Cerebellar cortex (tissue), 1 donor: Measurements from ENCODE around the gene GIGYF1.
"Not testable (repeated sequence)": the region's sequence is repeated elsewhere in the genome, so short reads cannot be mapped to it uniquely, and the experiment has no call there.

Experiments used
- DNase-seq: peaks from one replicate; pipeline ENCODE4 v3.0.0-alpha.2; 2015; ENCODE audit warnings: low spot score

Gene GIGYF1, protein sequence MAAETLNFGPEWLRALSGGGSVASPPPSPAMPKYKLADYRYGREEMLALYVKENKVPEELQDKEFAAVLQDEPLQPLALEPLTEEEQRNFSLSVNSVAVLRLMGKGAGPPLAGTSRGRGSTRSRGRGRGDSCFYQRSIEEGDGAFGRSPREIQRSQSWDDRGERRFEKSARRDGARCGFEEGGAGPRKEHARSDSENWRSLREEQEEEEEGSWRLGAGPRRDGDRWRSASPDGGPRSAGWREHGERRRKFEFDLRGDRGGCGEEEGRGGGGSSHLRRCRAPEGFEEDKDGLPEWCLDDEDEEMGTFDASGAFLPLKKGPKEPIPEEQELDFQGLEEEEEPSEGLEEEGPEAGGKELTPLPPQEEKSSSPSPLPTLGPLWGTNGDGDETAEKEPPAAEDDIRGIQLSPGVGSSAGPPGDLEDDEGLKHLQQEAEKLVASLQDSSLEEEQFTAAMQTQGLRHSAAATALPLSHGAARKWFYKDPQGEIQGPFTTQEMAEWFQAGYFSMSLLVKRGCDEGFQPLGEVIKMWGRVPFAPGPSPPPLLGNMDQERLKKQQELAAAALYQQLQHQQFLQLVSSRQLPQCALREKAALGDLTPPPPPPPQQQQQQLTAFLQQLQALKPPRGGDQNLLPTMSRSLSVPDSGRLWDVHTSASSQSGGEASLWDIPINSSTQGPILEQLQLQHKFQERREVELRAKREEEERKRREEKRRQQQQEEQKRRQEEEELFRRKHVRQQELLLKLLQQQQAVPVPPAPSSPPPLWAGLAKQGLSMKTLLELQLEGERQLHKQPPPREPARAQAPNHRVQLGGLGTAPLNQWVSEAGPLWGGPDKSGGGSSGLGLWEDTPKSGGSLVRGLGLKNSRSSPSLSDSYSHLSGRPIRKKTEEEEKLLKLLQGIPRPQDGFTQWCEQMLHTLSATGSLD (N-terminal part only)

GRCh38 chr7:100694098-100694745, at the start of gene GIGYF1:
Gene GIGYF1 (minus strand): TSS chr7:100694250. CDS start chr7:100688238, 6,012 bp downstream.
- DNase-seq, result no peak

DNA sequence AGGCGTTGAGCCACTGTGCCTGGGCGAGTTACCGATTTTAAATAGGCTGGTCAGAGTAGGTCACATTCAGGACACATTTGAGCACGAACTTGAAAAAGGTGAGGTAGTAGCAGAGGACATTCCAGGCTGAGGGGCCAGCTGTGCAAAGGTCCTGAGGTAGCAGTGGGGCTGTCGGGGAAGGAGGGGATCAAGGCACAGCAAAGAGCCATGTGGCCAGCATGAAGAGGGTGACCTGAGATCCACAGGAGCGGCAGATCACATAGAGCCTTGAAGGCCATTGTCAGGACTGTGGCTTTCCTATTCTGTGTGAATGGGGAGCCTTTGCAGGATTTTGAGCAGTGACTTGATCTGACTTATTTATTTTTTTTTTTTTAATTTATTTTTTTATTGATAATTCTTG, 45.9 kb upstream of the GIGYF1 start:
- no peak for DNase-seq

DNA sequence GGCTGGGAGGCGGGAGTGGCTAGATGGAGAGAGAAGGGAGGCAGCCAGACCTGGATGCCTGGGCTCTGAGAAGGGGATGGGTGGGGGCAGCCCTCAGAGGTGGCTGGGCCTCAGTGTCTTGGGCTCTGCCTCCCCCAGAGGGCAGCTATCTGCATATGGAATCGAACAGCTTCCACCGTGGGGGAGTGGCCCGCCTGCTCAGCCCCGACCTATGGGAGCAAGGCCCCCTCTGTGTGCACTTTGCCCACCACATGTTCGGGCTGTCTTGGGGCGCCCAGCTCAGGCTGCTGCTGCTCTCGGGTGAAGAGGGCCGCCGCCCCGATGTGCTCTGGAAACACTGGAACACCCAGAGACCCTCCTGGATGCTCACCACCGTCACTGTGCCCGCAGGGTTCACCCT, 42.6 kb upstream of the GIGYF1 start:
- no peak for DNase-seq

DNA sequence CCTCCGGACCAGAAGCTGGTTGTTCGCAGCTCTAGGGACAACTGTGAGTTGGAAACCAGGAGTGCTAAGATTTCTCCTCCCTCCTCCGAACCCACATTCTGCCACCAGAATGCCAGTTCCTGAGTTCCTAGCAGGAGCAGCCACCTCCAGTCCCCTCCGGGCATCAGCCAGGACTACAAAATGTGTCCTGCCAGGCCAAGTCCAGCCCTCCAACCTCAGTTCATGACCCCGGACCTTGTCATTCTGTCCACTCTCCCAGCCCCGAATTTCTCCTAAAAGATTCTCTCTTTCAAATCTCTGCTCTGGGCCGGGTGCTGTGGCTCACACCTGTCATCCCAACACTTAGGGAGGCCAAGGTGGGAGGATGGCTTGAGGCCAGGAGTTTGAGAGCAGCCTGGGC, 41.7 kb upstream of the GIGYF1 start:
- no peak for DNase-seq

DNA sequence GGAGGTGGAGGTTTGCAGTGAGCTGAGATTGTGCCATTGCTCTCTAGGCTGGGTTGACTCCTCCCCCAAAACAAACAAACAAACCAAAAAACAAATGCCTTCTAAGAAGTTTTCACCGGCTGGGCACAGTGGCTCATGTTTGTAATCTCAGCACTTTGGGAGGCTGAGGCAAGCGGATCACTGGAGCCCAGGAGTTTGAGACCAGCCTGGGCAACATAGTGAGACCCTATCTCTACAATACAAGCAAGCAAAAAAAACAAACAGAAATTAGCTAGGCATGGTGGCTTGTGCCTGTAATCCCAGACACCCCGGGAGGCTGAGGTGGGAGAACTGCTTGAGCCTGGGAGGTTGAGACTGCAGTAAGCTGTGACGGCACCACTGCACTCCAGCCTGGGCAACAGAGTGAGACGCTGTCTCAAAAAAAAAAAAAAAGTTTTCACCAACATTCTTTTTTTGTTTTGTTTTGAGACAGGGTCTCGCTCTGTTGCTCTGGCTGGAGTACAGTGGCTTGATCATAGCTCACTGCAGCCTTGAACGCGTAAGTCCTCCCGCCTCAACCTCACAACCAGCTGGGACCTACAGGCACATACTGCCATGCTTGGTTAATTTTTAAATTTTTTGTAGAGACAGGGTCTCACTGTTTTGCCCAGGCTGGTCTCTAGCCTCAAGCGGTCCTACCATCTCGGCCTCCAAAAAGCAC, 38.0 kb upstream of the GIGYF1 start:
- DNase-seq, result no peak

DNA sequence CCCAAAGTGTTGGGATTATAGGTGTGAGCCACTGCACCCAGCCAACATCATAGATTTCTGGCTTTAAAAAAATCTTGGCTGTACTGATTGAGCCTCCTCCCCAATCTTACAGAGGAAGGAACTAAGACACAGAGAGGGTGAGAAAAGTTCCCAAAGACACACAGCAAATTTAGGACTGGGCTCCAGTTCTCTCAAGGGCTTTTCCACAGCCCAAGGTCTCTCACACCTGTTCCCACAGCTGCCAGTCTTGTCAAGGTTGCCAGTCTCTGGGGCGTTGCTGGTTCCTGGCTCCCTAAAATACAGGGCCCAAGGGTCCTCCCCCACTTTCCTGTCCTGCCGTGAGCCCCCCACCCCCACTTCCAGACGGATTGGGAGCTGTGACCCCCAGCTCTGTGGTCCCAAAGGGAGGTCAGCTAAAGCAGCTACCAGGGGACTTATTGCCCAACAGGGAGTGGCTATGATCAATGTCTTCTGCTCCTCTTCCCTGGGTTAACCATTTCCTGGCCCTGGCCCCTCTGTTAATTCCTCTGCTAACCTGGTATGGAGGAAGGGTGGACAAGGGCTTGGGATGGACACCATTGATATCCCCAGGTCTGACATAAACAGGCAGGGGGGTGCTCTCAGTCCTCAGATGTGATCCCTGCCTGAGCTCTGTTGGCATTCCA, 36.2 kb upstream of the GIGYF1 start:
- DNase-seq, result no peak

DNA sequence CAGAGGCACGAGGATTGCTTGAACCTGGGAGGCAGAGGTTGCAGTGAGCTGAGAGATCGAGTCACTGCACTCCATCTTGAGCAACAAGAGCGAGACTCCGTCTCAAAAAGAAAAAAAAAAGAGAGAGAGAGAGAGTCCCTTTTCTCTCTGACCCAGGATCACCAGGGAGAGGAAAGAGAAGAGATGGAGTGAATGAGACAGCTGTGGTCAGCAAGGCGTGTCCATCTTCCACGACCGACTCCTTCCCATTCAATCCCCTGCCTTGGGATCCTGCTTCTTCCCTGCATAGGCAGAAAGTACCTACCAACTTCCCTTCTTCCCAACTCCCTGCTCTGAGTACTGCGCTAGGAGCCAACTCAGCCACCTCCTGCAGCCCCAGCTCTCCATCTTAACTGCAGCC, 34.1 kb upstream of the GIGYF1 start:
- peak; percentile 7 for DNase-seq

DNA sequence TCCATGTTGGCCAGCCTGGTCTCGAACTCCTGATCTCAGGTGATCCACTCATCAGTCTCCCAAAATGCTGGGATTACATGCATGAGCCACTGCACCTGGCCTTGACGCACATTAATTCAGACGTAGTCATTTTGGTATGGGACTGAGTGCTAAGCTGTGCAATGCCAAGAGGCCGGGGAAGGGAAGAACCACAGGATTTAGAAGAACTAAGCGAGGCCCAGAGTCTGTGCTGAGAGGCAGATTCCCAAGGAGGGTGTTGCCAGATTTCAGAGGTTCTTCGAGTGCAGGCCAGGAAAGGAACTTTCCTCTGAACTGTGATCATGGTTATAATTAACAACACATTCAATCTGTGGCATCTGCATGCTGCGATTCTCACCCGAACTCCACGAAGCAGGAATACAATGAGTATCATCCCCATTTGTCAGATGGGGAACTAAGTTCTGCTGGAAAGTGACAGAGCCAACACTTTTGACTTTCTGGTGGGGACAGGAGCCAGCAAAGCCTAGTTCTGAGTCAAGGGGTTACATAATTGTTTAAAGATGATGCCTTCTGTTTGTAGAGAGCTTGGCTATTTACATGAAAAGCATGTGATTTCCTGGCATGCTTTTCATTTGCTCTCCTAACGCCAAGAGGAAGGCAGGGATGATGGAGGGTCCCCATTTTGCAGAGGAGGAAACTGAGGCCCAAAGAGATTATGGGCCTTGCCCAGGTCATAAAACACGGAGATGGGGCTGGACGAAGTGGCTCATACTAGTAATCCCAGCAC, 33.1 kb upstream of the GIGYF1 start:
- DNase-seq, result no peak

GRCh38 chr7:100724364-100724763, 30.3 kb upstream of the GIGYF1 start:
- DNase-seq, result not testable (repeated sequence)

- DNase-seq, result no peak
Measured at GRCh38 chr7:100723732-100724275, 29.8 kb upstream of the GIGYF1 start.

- DNase-seq, result no peak
Measured at GRCh38 chr7:100722480-100723212, 28.6 kb upstream of the GIGYF1 start.

DNA sequence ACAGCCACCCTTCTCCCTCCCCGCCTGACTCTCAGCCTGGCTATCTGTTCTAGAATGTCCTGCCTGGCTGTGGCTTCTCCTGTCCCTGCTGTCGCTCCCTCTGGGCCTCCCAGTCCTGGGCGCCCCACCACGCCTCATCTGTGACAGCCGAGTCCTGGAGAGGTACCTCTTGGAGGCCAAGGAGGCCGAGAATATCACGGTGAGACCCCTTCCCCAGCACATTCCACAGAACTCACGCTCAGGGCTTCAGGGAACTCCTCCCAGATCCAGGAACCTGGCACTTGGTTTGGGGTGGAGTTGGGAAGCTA, 27.4 kb upstream of the GIGYF1 start:
- no peak for DNase-seq

DNA sequence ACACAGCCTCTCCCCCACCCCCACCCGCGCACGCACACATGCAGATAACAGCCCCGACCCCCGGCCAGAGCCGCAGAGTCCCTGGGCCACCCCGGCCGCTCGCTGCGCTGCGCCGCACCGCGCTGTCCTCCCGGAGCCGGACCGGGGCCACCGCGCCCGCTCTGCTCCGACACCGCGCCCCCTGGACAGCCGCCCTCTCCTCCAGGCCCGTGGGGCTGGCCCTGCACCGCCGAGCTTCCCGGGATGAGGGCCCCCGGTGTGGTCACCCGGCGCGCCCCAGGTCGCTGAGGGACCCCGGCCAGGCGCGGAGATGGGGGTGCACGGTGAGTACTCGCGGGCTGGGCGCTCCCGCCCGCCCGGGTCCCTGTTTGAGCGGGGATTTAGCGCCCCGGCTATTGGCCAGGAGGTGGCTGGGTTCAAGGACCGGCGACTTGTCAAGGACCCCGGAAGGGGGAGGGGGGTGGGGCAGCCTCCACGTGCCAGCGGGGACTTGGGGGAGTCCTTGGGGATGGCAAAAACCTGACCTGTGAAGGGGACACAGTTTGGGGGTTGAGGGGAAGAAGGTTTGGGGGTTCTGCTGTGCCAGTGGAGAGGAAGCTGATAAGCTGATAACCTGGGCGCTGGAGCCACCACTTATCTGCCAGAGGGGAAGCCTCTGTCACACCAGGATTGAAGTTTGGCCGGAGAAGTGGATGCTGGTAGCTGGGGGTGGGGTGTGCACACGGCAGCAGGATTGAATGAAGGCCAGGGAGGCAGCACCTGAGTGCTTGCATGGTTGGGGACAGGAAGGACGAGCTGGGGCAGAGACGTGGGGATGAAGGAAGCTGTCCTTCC, 26.8 kb upstream of the GIGYF1 start:
- no peak for DNase-seq

GRCh38 chr7:100720279-100720670, 26.2 kb upstream of the GIGYF1 start, which contains the start of gene EPO:
Gene EPO (plus strand): TSS chr7:100720468. CDS start chr7:100720981, 513 bp downstream.
- DNase-seq, result no peak

- DNase-seq, result no peak
Measured at GRCh38 chr7:100719523-100720278, 25.7 kb upstream of the GIGYF1 start.

- not testable (repeated sequence) for DNase-seq
Measured at GRCh38 chr7:100717073-100717472, 23.0 kb upstream of the GIGYF1 start.

- no peak for DNase-seq
Measured at GRCh38 chr7:100714725-100715124, 20.7 kb upstream of the GIGYF1 start.

DNA sequence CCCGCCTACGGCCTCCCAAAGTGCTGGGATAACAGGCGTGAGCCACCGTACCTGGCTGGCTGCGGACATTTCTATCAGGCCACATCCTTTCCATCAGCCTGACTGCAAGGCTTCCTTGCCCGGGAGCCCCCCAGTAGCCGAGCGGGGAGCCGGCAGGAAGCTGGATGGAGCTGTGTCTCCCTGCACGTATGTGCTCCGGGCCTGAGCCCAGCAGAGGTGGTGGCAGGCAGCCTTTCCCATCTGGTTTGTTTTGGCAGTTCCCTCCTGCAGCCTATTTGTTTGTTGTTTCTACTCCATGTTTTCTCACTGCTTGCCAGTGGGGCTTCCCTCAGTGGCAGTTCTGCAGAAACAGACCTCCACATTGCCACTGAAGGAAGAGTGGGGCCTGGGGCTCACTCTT, 17.3 kb upstream of the GIGYF1 start:
- no peak for DNase-seq
